GM23248 (cell line): ENCODE results near the gene ARPC3.

Experiments used
- EZH2 ChIP-seq: fragments of 200-600 bp; sonication (generic); IDR thresholded peaks from 2 replicates; pipeline ENCODE4 v1.6.1; 2018; ENCODE audit warnings: antibody characterized with exemption, mild to moderate bottlenecking; ENCODE audit not compliant: insufficient read depth, poor library complexity, severe bottlenecking
- EZH2phosphoT487 ChIP-seq: fragments of 200-600 bp; sonication (generic); IDR thresholded peaks from 2 replicates; pipeline ENCODE4 v1.6.1; 2018; ENCODE audit warnings: antibody characterized with exemption, moderate library complexity, mild to moderate bottlenecking, low read depth; ENCODE audit not compliant: insufficient read depth

GRCh38 chr12:110424237-110424636, 25.9 kb downstream of the ARPC3 start:
- TF ChIP-seq EZH2phosphoT487 (no peak), EZH2 (no peak)
